Hepatocyte (in vitro differentiated cells): ENCODE data around the gene AUTS2. TPM values are rescaled to one million over a fixed set of nuclear protein-coding genes. Genes with fewer than 3 reads are reported as not detected.

Source experiments
- DNase-seq: peaks from one replicate; pipeline ENCODE4 v3.0.0-alpha.2; 2016; ENCODE audit warnings: low spot score
- H2AFZ ChIP-seq: fragments of 200-600 bp; sonication (generic); 2 replicates; pipeline ENCODE4 v1.6.0; 2016; ENCODE audit warnings: antibody characterized with exemption, mild to moderate bottlenecking
- H3K27ac ChIP-seq: fragments of 200-600 bp; sonication (generic); 2 replicates; pipeline ENCODE4 v1.5.1; 2016; ENCODE audit warnings: mild to moderate bottlenecking
- H3K27me3 ChIP-seq: fragments of 200-600 bp; sonication (generic); 2 replicates; pipeline ENCODE4 v1.6.1; 2016
- H3K36me3 ChIP-seq: fragments of 200-600 bp; sonication (generic); replicated peaks from 2 replicates; pipeline ENCODE4 v1.5.1; 2016; ENCODE audit warnings: low read depth; ENCODE audit not compliant: insufficient read depth
- H3K4me1 ChIP-seq: fragments of 200-600 bp; sonication (generic); 2 replicates; pipeline ENCODE4 v1.5.1; 2016; ENCODE audit warnings: mild to moderate bottlenecking, moderate library complexity; ENCODE audit not compliant: insufficient read depth
- H3K4me2 ChIP-seq: fragments of 200-600 bp; sonication (generic); 2 replicates; pipeline ENCODE4 v1.6.0; 2016
- H3K4me3 ChIP-seq: fragments of 200-600 bp; sonication (generic); 2 replicates; pipeline ENCODE4 v1.5.1; 2016; ENCODE audit warnings: mild to moderate bottlenecking
- H3K79me2 ChIP-seq: fragments of 200-600 bp; sonication (generic); 2 replicates; pipeline ENCODE4 v1.6.0; 2017; ENCODE audit warnings: mild to moderate bottlenecking
- H3K9me2 ChIP-seq: fragments of 200-600 bp; sonication (generic); replicated peaks from 2 replicates; pipeline ENCODE4 v1.6.0; 2017; ENCODE audit warnings: mild to moderate bottlenecking; ENCODE audit not compliant: insufficient read depth
- H3K9me3 ChIP-seq: fragments of 200-600 bp; sonication (generic); 2 replicates; pipeline ENCODE4 v1.5.1; 2016; ENCODE audit warnings: low read depth, mild to moderate bottlenecking
- H4K20me1 ChIP-seq: fragments of 200-600 bp; sonication (generic); 2 replicates; pipeline ENCODE4 v1.6.0; 2016; ENCODE audit warnings: mild to moderate bottlenecking; ENCODE audit not compliant: insufficient read depth, poor library complexity, severe bottlenecking
- CTCF ChIP-seq: fragments of 200-600 bp; sonication (generic); IDR thresholded peaks from 2 replicates; pipeline ENCODE4 v1.5.1; 2016; ENCODE audit warnings: antibody characterized with exemption, mild to moderate bottlenecking; ENCODE audit not compliant: poor library complexity
- EZH2 ChIP-seq: fragments of 200-600 bp; sonication (generic); IDR thresholded peaks from 2 replicates; pipeline ENCODE4 v1.6.1; 2016; ENCODE audit warnings: antibody characterized with exemption, mild to moderate bottlenecking, borderline replicate concordance
- EZH2phosphoT487 ChIP-seq: fragments of 200-600 bp; sonication (generic); IDR thresholded peaks from one replicate; pipeline ENCODE4 v1.6.1; 2018; ENCODE audit warnings: antibody characterized with exemption, mild to moderate bottlenecking, low read depth, moderate library complexity; ENCODE audit not compliant: unreplicated experiment, severe bottlenecking
- WGBS: methylation state at CpG from one replicate; pipeline ENCODE4 v1.1.6; 2016; ENCODE audit warnings: low lambda C conversion rate; ENCODE audit errors: missing lambda C conversion rate; 5-methylcytosine and 5-hydroxymethylcytosine counted together
- polyA plus RNA-seq: library from polyadenylated mRNA; unstranded; fragments of >200 nt; fragmentation: Nextera tagmentation; extraction: Ambion mirVana; gene quantifications from 2 replicates; pipeline ENCODE4 v1.2.1, GENCODE V29; 2016
- total RNA-seq: library from RNA; depleted of rRNA; stranded (reverse); fragments of >200 nt; gene quantifications from 2 replicates; pipeline ENCODE4 v1.2.3, GENCODE V29; 2014

Gene AUTS2
- total and polyA plus RNA-seq, 2 experiments from 2014 or later, result 34.4 to 40.9 TPM

- DNase-seq, result no peak
- no peaks in the 10 kb centered on the region for H3K79me2 ChIP-seq
- H3K27me3 ChIP-seq, result no peaks in the 10 kb centered on the region
- WGBS, result 65% methylated on average over 4 of the region's 7 CpGs
- no peaks in the 10 kb centered on the region for H3K36me3 ChIP-seq
- no peak for TF ChIP-seq EZH2phosphoT487
- no peak for TF ChIP-seq CTCF
- TF ChIP-seq EZH2, result no peak
- no peaks in the 10 kb centered on the region for H3K9me3 ChIP-seq
- H3K4me1 ChIP-seq, result no peaks in the 10 kb centered on the region
- no peaks in the 10 kb centered on the region for H4K20me1 ChIP-seq
- no peak overlapping the region for H3K4me3 ChIP-seq
- H3K27ac ChIP-seq, result no peak overlapping the region
- no peaks in the 10 kb centered on the region for H3K9me2 ChIP-seq
- H3K4me2 ChIP-seq, result no peak overlapping the region
- H2AFZ ChIP-seq, result no peak overlapping the region
Measured at GRCh38 chr7:70830060-70830395, 1231.8 kb downstream of the AUTS2 start.

- no peak overlapping the region for H3K4me2 ChIP-seq
Measured at GRCh38 chr7:70830426-70830825, 1232.2 kb downstream of the AUTS2 start.

GRCh38 chr7:70833726-70834125 is 1235.5 kb downstream of the AUTS2 start:
- Histone ChIP-seq H3K4me2 (no peak overlapping the region), H3K36me3 (no peaks in the 10 kb centered on the region), H3K27me3 (no peaks in the 10 kb centered on the region), H4K20me1 (no peaks in the 10 kb centered on the region), H3K79me2 (no peaks in the 10 kb centered on the region), H2AFZ (no peak overlapping the region), H3K4me1 (no peaks in the 10 kb centered on the region), H3K9me3 (no peaks in the 10 kb centered on the region), H3K9me2 (no peaks in the 10 kb centered on the region), H3K4me3 (no peak overlapping the region), H3K27ac (no peak overlapping the region)
- no peak for DNase-seq
- WGBS, result 53% methylated on average over 1 of the region's 1 CpG
- no peak for TF ChIP-seq EZH2
- TF ChIP-seq CTCF, result no peak
- no peak for TF ChIP-seq EZH2phosphoT487

More at GRCh38 chr7:70830426-70830825, 1232.2 kb downstream of the AUTS2 start:
- H3K27ac ChIP-seq, result no peak overlapping the region
- TF ChIP-seq EZH2phosphoT487 (no peak), CTCF (no peak), EZH2 (no peak)
- no peaks in the 10 kb centered on the region for H3K9me2 ChIP-seq
- no peaks in the 10 kb centered on the region for H3K36me3 ChIP-seq
- H4K20me1 ChIP-seq, result no peaks in the 10 kb centered on the region
- H3K9me3 ChIP-seq, result no peaks in the 10 kb centered on the region
- no peaks in the 10 kb centered on the region for H3K4me1 ChIP-seq
- H3K4me3 ChIP-seq, result no peak overlapping the region
- no peak for DNase-seq
- H3K27me3 ChIP-seq, result no peaks in the 10 kb centered on the region
- no peak overlapping the region for H2AFZ ChIP-seq
- no peaks in the 10 kb centered on the region for H3K79me2 ChIP-seq
- 77% methylated on average over 7 of the region's 7 CpGs for WGBS

GRCh38 chr7:70834424-70834823 is 1236.1 kb downstream of the AUTS2 start:
- no peak overlapping the region for H3K27ac ChIP-seq
- no peaks in the 10 kb centered on the region for H4K20me1 ChIP-seq
- no peaks in the 10 kb centered on the region for H3K9me3 ChIP-seq
- no peak for DNase-seq
- H3K27me3 ChIP-seq, result no peaks in the 10 kb centered on the region
- H3K4me3 ChIP-seq, result no peak overlapping the region
- H2AFZ ChIP-seq, result no peak overlapping the region
- H3K9me2 ChIP-seq, result no peaks in the 10 kb centered on the region
- WGBS, result 96% methylated on average over 8 of the region's 8 CpGs
- H3K4me2 ChIP-seq, result no peak overlapping the region
- H3K4me1 ChIP-seq, result no peaks in the 10 kb centered on the region
- TF ChIP-seq EZH2phosphoT487 (no peak), EZH2 (no peak), CTCF (no peak)
- H3K79me2 ChIP-seq, result no peaks in the 10 kb centered on the region
- no peaks in the 10 kb centered on the region for H3K36me3 ChIP-seq
